ENCODE results near the gene GALNT17.

DNA sequence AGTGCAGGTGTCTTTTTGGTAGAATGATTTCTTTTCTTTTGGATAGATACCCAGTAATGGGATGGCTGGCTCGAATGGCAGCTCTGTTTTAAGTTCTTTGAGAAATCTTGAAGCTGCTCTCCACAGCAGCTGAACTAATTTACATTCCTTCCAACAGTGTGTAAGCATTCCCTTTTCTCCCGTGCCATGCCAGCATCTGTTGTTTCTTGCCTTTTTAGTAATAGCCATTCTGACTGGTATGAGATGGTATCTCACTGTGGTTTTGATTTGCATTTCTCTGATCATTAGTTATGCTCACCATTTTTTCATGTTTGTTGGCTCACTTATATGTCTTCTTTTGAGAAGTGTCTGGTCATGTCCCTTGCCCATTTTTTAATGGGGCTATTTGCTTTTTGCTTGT is 486.3 kb downstream of the GALNT17 start:
- TF ChIP-seq, protein P1, sequence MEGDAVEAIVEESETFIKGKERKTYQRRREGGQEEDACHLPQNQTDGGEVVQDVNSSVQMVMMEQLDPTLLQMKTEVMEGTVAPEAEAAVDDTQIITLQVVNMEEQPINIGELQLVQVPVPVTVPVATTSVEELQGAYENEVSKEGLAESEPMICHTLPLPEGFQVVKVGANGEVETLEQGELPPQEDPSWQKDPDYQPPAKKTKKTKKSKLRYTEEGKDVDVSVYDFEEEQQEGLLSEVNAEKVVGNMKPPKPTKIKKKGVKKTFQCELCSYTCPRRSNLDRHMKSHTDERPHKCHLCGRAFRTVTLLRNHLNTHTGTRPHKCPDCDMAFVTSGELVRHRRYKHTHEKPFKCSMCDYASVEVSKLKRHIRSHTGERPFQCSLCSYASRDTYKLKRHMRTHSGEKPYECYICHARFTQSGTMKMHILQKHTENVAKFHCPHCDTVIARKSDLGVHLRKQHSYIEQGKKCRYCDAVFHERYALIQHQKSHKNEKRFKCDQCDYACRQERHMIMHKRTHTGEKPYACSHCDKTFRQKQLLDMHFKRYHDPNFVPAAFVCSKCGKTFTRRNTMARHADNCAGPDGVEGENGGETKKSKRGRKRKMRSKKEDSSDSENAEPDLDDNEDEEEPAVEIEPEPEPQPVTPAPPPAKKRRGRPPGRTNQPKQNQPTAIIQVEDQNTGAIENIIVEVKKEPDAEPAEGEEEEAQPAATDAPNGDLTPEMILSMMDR (IDR thresholded peaks at IDR 0.05) = no peak
- TF ChIP-seq MYC (IDR thresholded peaks at IDR 0.05; ENCODE audit: borderline replicate concordance, low read length) = no peak
- no peak for TF ChIP-seq KDM5A (IDR thresholded peaks at IDR 0.05)
- TF ChIP-seq JUNB (IDR thresholded peaks at IDR 0.05) = no peak
- no peak for TF ChIP-seq POLR2AphosphoS2 (conservative IDR thresholded peaks at IDR 0.05; ENCODE audit: low read length)
- no peak for TF ChIP-seq CHD4 (IDR thresholded peaks at IDR 0.05; ENCODE audit: borderline replicate concordance)
- TF ChIP-seq RNF2 (IDR thresholded peaks at IDR 0.05; ENCODE audit: borderline replicate concordance, low read depth) = no peak
- TF ChIP-seq, protein P2, sequence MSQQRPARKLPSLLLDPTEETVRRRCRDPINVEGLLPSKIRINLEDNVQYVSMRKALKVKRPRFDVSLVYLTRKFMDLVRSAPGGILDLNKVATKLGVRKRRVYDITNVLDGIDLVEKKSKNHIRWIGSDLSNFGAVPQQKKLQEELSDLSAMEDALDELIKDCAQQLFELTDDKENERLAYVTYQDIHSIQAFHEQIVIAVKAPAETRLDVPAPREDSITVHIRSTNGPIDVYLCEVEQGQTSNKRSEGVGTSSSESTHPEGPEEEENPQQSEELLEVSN (IDR thresholded peaks at IDR 0.05; ENCODE audit: borderline replicate concordance, low read depth) = no peak
- no peak for TF ChIP-seq CBX8 (IDR thresholded peaks at IDR 0.05)
- TF ChIP-seq NPAS2 (CRISPR knock-in tag; IDR thresholded peaks at IDR 0.05; ENCODE audit: borderline replicate concordance) = no peak
- no peak for TF ChIP-seq ZNF302 (CRISPR knock-in tag; IDR thresholded peaks at IDR 0.05)
